Measurements from ENCODE around the gene UGGT2. TPM values are rescaled to one million over a fixed set of nuclear protein-coding genes. Genes with fewer than 3 reads are reported as not detected.

Gene UGGT2
- total RNA-seq, 1 experiment from 2014 or later, result 14.5 TPM

GRCh38 chr13:95756072-95756471 lies 297.1 kb downstream of the UGGT2 start:
- Histone ChIP-seq H3K27me3 (ENCODE audit: control insufficient read depth, insufficient read depth, low read length) (no peaks in the 10 kb centered on the region), H3K4me3 (ENCODE audit: insufficient read depth, low read depth, low read length) (no peak overlapping the region), H3K36me3 (replicated peaks; ENCODE audit: control insufficient read depth, insufficient read depth, low read length) (no peaks in the 10 kb centered on the region)
- no peak for DNase-seq

GRCh38 chr13:95754069-95754468 lies 299.1 kb downstream of the UGGT2 start:
- DNase-seq, result no peak
- Histone ChIP-seq H3K36me3 (replicated peaks; ENCODE audit: control insufficient read depth, insufficient read depth, low read length) (no peaks in the 10 kb centered on the region), H3K27me3 (ENCODE audit: control insufficient read depth, insufficient read depth, low read length) (no peaks in the 10 kb centered on the region), H3K4me3 (ENCODE audit: insufficient read depth, low read depth, low read length) (no peak overlapping the region)

GRCh38 chr13:95752677-95753076 lies 300.5 kb downstream of the UGGT2 start:
- no peaks in the 10 kb centered on the region for H3K27me3 ChIP-seq (ENCODE audit: control insufficient read depth, insufficient read depth, low read length)
- DNase-seq, result no peak
- H3K4me3 ChIP-seq (ENCODE audit: insufficient read depth, low read depth, low read length), result no peak overlapping the region
- no peaks in the 10 kb centered on the region for H3K36me3 ChIP-seq (replicated peaks; ENCODE audit: control insufficient read depth, insufficient read depth, low read length)

Other genes with a start within 250 kb of the UGGT2 start
- gene HS6ST3, start 36.7 kb upstream of the UGGT2 start, total RNA-seq (2014; rRNA removed; shearing (Covaris generic)), result 0.21 and 0.26 TPM in 2 replicates